Hepatocyte (in vitro differentiated cells): ENCODE measurements around the gene GPR35. TPM values are rescaled to one million over a fixed set of nuclear protein-coding genes. Genes with fewer than 3 reads are reported as not detected.

Experiments
- DNase-seq: peaks from one replicate; pipeline ENCODE4 v3.0.0-alpha.2; 2016; ENCODE audit warnings: low spot score
- H2AFZ ChIP-seq: fragments of 200-600 bp; sonication (generic); 2 replicates; pipeline ENCODE4 v1.6.0; 2016; ENCODE audit warnings: antibody characterized with exemption, mild to moderate bottlenecking
- H3K27ac ChIP-seq: fragments of 200-600 bp; sonication (generic); 2 replicates; pipeline ENCODE4 v1.5.1; 2016; ENCODE audit warnings: mild to moderate bottlenecking
- H3K27me3 ChIP-seq: fragments of 200-600 bp; sonication (generic); 2 replicates; pipeline ENCODE4 v1.6.1; 2016
- H3K36me3 ChIP-seq: fragments of 200-600 bp; sonication (generic); replicated peaks from 2 replicates; pipeline ENCODE4 v1.5.1; 2016; ENCODE audit warnings: low read depth; ENCODE audit not compliant: insufficient read depth
- H3K4me1 ChIP-seq: fragments of 200-600 bp; sonication (generic); 2 replicates; pipeline ENCODE4 v1.5.1; 2016; ENCODE audit warnings: mild to moderate bottlenecking, moderate library complexity; ENCODE audit not compliant: insufficient read depth
- H3K4me2 ChIP-seq: fragments of 200-600 bp; sonication (generic); 2 replicates; pipeline ENCODE4 v1.6.0; 2016
- H3K4me3 ChIP-seq: fragments of 200-600 bp; sonication (generic); 2 replicates; pipeline ENCODE4 v1.5.1; 2016; ENCODE audit warnings: mild to moderate bottlenecking
- H3K79me2 ChIP-seq: fragments of 200-600 bp; sonication (generic); 2 replicates; pipeline ENCODE4 v1.6.0; 2017; ENCODE audit warnings: mild to moderate bottlenecking
- H3K9me2 ChIP-seq: fragments of 200-600 bp; sonication (generic); replicated peaks from 2 replicates; pipeline ENCODE4 v1.6.0; 2017; ENCODE audit warnings: mild to moderate bottlenecking; ENCODE audit not compliant: insufficient read depth
- H3K9me3 ChIP-seq: fragments of 200-600 bp; sonication (generic); 2 replicates; pipeline ENCODE4 v1.5.1; 2016; ENCODE audit warnings: low read depth, mild to moderate bottlenecking
- H4K20me1 ChIP-seq: fragments of 200-600 bp; sonication (generic); 2 replicates; pipeline ENCODE4 v1.6.0; 2016; ENCODE audit warnings: mild to moderate bottlenecking; ENCODE audit not compliant: insufficient read depth, poor library complexity, severe bottlenecking
- EZH2 ChIP-seq: fragments of 200-600 bp; sonication (generic); IDR thresholded peaks from 2 replicates; pipeline ENCODE4 v1.6.1; 2016; ENCODE audit warnings: antibody characterized with exemption, mild to moderate bottlenecking, borderline replicate concordance
- EZH2phosphoT487 ChIP-seq: fragments of 200-600 bp; sonication (generic); IDR thresholded peaks from one replicate; pipeline ENCODE4 v1.6.1; 2018; ENCODE audit warnings: antibody characterized with exemption, mild to moderate bottlenecking, low read depth, moderate library complexity; ENCODE audit not compliant: unreplicated experiment, severe bottlenecking
- WGBS: methylation state at CpG from one replicate; pipeline ENCODE4 v1.1.6; 2016; ENCODE audit warnings: low lambda C conversion rate; ENCODE audit errors: missing lambda C conversion rate; 5-methylcytosine and 5-hydroxymethylcytosine counted together
- polyA plus RNA-seq: library from polyadenylated mRNA; unstranded; fragments of >200 nt; fragmentation: Nextera tagmentation; extraction: Ambion mirVana; gene quantifications from 2 replicates; pipeline ENCODE4 v1.2.1, GENCODE V29; 2016
- total RNA-seq: library from RNA; depleted of rRNA; stranded (reverse); fragments of >200 nt; gene quantifications from 2 replicates; pipeline ENCODE4 v1.2.3, GENCODE V29; 2014
- TF ChIP-seq, protein P1 (sequence below): fragments of 200-600 bp; sonication (generic); IDR thresholded peaks from 2 replicates; pipeline ENCODE4 v1.5.1; 2016; ENCODE audit warnings: antibody characterized with exemption, mild to moderate bottlenecking; ENCODE audit not compliant: poor library complexity

GPR35 gene
- total and polyA plus RNA-seq, 2 experiments from 2014 or later = 10.5 to 14.7 TPM

DNA sequence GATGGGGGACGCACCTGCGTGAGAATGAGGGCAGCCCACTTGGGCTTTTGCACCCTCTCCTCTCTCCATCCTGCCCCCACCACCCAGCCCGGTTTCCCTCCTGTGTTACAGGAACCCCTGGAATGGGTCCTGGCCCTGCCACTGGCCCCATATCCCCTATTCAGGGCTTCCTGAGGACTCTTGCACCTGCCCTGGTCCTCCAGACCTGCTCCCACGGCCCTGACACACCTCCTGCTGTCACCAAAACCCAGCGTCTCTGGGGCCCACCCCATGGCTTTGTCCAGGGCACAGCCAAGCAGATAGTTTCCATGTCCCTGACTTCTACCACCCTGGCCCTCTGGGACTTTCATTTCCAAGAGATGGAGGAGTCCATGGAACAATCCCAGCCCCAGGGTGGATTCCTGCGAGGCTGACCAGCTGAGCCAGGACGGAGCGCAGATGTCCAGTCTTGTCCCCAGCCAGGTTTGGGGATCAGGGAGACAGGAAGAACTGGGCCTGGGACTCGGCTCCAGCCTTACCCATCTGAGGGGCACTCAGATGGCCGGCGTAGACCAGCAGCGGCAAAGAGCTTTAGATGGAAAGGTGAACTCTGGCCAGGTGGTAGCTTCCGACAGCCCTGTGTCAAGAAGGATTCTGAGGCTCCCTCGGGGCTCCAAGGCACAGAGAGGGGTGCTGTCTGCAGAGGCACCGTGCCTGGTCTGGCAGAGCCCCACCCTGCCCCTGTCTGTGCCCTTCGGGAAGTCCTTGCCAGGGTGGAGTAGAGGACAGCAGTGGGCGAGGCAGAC lies 12.0 kb downstream of the GPR35 start:
- Histone ChIP-seq H3K9me3 (no peaks in the 10 kb centered on the region), H3K79me2 (no peaks in the 10 kb centered on the region), H2AFZ (no peak overlapping the region), H3K4me3 (no peak overlapping the region), H3K9me2 (no peaks in the 10 kb centered on the region), H3K4me1 (no peaks in the 10 kb centered on the region), H3K27ac (no peak overlapping the region), H4K20me1 (no peaks in the 10 kb centered on the region), H3K4me2 (no peak overlapping the region), H3K36me3 (no peaks in the 10 kb centered on the region), H3K27me3 (no peaks in the 10 kb centered on the region)
- DNase-seq = no peak
- 87% methylated on average over 17 of the region's 17 CpGs for WGBS
- TF ChIP-seq EZH2phosphoT487 = no peak
- no peak for TF ChIP-seq EZH2
- TF ChIP-seq, protein P1, sequence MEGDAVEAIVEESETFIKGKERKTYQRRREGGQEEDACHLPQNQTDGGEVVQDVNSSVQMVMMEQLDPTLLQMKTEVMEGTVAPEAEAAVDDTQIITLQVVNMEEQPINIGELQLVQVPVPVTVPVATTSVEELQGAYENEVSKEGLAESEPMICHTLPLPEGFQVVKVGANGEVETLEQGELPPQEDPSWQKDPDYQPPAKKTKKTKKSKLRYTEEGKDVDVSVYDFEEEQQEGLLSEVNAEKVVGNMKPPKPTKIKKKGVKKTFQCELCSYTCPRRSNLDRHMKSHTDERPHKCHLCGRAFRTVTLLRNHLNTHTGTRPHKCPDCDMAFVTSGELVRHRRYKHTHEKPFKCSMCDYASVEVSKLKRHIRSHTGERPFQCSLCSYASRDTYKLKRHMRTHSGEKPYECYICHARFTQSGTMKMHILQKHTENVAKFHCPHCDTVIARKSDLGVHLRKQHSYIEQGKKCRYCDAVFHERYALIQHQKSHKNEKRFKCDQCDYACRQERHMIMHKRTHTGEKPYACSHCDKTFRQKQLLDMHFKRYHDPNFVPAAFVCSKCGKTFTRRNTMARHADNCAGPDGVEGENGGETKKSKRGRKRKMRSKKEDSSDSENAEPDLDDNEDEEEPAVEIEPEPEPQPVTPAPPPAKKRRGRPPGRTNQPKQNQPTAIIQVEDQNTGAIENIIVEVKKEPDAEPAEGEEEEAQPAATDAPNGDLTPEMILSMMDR = no peak

DNA sequence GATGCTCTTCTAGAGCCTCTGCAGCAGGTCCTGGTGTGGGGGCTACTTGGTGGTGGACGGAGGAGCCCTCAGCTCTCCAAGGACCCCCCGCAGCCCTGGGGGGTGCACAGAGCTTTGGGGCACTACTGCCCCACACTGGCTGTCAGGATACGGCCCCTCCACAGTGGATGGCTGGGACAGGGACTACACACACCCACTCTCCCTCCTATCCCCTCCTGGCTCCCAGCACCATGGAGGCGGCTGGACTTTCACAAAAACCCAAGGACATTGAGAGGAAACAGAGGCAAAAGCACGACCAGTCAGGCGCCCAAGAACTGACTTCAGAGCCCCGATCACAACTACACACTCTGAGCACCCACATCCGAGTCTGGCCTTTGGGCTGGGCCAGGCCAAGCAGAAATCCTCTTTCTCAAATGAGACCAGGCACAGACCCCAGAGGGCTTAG lies 12.6 kb downstream of the GPR35 start:
- DNase-seq = no peak
- Histone ChIP-seq H4K20me1 (no peaks in the 10 kb centered on the region), H3K36me3 (no peaks in the 10 kb centered on the region), H3K27me3 (no peaks in the 10 kb centered on the region), H3K9me3 (no peaks in the 10 kb centered on the region), H3K9me2 (no peaks in the 10 kb centered on the region), H3K27ac (no peak overlapping the region), H3K79me2 (no peaks in the 10 kb centered on the region), H3K4me2 (no peak overlapping the region), H2AFZ (no peak overlapping the region), H3K4me3 (no peak overlapping the region), H3K4me1 (no peaks in the 10 kb centered on the region)
- TF ChIP-seq EZH2phosphoT487 = no peak
- TF ChIP-seq, protein P1 = no peak
- TF ChIP-seq EZH2 = no peak
- WGBS = 79% methylated on average over 8 of the region's 8 CpGs

DNA sequence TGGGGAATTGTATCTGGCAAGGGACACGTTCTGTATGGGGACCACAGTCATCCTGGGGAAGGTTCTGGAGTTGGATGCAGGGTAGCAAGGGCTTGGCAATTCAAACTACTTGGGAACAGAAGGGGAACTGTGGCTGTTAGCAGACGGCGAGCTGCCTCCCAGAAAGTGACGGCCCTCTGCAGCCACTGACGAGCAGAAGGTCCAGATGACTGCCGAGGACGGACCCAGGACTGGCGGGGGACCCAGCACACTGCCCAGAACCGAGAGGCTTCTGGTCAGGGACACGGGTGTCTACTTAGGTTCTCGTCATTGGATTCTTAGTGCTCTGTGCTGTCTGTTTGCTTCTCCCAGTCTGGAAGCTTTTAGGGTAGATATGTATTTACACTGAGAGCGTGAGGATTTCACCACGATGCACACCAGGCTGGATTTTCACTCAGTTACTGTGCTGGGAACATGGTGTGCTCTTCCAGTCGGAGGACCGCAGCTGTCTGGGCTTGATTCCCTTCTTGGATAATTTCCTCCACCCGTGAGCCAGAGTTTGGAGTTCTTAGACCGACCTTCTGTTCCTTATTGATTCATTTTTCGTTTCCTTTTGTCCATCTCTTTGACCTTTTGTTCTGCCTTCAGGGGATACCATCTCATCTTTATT lies 13.4 kb downstream of the GPR35 start:
- WGBS = 78% methylated on average over 18 of the region's 18 CpGs
- Histone ChIP-seq H3K27ac (no peak overlapping the region), H3K9me3 (no peaks in the 10 kb centered on the region), H3K79me2 (no peaks in the 10 kb centered on the region), H3K4me2 (no peak overlapping the region), H3K9me2 (no peaks in the 10 kb centered on the region), H2AFZ (no peak overlapping the region), H3K36me3 (no peaks in the 10 kb centered on the region), H3K4me3 (no peak overlapping the region), H4K20me1 (no peaks in the 10 kb centered on the region), H3K4me1 (no peaks in the 10 kb centered on the region), H3K27me3 (no peaks in the 10 kb centered on the region)
- DNase-seq = no peak
- TF ChIP-seq EZH2phosphoT487 = no peak
- TF ChIP-seq, protein P1 = no peak
- no peak for TF ChIP-seq EZH2
